GM11168 (cell line): ENCODE measurements around the gene FOXR1.

Experiments used
- in situ Hi-C: fragments of 300-500 bp; cut with MboI; formaldehyde crosslinking; loops from one replicate; pipeline ENCODE4 v1.12.0; 2022; ENCODE audit warnings: low sequenced_read_pairs; ENCODE audit not compliant: unreplicated experiment

FOXR1 gene

DNA sequence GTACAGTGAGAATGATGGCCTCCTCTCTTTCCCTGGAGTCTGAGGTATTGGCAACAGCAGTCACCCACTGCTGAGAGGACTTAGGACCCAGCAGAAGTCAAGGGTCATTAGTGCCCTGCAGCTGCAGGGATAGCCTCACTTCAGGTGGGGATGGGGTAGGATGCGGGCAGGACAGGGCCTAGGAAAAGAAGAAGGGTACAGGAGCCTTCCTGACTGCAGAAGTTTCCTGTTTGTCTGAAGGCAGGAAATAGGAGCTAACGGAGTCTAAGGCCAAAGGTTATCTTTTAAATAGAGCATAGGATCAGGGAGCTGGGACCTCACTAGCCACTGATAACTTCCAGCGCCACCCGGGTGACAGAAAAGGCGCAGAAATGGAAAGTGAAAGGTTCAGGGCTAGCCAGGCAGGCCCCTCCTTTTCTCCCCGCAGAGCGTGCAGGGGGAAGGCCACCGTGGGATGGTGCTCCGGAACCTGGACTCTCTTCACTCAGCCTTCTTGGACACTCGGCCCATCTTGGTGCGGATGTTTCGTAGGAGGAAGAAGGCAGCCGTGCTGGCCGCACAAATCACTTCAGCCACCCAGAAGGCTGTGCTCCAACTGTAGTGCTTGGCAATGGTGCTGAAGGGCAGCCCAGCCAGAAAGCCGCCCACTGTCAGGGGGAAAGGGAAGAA is 53.0 kb downstream of the FOXR1 start:
- in situ Hi-C loops = no loop called here

- in situ Hi-C loops = no loop called here
Measured at GRCh38 chr11:119025099-119025473, 53.5 kb downstream of the FOXR1 start.

DNA sequence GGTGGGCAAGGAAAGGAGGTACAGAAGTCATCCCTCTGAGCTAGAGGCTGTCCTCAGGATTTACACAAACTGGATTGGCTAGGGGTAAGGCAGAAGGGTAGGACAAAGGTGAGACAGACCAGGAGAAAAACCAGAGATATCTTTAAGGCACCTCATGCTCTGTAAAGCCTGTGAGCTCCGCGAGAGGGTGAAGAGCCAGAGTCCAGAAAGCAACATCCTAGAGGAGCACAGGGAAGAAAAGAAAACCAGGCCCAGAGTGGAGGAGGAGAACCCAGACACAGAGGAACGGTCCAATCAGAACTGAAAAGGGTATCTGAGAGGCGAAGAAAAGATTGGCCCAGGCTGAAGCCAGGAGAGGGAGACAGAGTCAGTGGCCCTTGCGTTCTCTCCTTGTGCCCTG is 54.0 kb downstream of the FOXR1 start:
- in situ Hi-C loops = no loop called here

DNA sequence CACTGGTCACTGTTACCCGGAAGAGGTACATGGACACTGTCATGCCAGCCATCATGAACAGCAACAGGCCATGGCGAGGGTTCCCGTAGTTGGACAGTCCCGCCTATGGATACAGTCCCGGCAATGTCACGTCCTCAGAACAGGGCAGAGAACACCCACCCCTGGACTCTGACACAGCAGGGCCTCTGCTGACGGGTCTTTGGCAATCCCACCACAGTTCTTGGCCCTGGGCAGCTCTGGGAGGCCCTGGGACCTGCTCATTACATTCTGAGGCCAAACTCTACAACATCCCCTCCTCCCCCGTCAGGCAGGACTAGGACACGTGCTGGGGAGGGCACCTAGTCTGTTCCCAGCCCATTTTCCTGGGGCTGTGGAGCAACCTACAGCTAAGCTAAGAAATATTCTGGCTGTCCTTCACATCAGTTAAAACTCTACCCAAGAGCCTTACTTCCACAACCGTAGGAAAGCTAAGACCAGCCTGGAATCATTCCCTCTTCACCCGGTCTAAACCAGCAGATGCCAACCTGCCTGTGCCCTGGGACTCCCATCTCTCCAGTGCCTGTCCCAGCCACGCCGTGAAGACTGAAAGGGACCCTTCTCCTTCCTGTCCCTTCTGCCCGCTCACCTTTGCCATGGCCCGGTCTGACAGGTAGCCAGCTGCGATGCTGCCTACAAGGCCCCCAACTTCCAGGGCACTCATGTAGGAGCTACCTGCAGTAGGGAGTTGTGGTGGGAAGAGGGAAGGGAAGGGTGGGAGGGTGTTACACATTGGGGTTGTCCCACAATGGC is 54.6 kb downstream of the FOXR1 start:
- in situ Hi-C loops = no loop called here

GRCh38 chr11:119026970-119027369 is 55.4 kb downstream of the FOXR1 start:
- in situ Hi-C loops = no loop called here

DNA sequence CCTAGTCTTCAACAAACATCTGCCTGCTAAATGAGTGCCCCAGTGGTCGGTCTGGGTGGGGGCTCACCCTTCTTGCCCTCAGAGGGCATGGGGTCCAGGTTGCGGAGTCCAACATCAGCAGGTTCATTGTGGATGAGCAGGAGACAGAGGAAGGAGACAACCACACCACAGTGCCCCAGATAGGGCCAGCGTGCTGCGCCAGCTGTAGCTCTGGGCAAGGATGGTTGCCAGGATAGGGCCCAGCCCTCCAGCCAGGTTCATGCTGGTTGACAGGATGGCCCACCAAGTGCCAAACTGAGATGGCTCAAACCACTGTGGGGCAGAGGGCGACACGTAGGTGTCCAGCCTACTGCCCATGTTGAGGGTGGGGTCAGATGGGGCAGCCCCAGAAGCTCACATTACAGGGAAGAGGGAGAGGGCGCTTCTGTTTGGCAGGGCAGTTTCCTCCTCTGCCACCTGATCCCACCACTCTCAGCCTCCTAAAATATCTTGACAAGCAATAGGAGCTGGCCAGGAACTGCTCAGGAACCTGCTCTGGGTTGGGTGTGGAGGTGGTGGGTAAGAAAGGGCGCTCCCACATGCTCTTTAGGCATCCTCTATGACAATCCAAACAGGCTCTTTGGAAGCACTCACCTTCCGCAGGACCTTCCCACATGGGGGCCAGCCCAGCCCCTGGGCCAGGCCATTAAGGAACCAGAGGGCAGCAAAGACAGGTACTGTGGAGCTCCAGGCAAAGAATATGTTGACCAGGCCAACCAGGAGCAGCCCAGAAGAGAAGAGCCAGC is 56.2 kb downstream of the FOXR1 start:
- in situ Hi-C loops = no loop called here

DNA sequence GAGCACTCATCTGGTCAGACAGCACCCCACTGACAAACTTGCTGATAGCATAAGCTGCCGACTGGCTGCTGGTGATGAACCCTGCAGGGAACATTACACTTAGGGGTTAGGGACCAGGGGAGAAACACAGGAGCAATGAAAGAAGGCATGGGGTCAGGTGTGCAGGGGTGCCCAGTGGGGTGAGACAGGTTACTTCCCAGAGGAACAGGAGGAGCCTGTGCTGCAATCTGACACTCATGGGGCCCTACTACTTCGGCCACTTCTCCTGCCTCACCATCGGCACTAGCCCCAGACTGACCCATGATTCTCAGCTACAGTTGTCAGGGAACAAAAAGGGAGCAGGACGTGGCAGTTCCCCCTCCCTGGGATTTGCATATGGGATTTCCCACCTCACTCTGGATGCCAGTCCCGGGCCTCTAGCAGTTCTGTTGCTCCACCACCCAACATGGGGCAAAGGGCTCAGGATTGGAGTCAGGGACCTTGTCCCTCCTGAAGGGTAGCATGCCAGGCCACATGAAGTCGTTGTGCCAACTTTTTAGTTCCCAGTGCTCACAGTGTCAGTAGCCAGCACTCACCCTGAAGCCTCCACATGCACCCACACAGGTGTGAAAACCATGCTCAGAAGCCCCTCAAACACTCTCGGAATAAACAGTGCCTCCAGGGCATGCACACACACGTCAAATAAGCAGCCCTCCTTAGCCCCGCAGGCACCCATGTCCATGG is 56.9 kb downstream of the FOXR1 start:
- in situ Hi-C loops = no loop called here

GRCh38 chr11:119029069-119029339 is 57.4 kb downstream of the FOXR1 start:
- in situ Hi-C loops = no loop called here

DNA sequence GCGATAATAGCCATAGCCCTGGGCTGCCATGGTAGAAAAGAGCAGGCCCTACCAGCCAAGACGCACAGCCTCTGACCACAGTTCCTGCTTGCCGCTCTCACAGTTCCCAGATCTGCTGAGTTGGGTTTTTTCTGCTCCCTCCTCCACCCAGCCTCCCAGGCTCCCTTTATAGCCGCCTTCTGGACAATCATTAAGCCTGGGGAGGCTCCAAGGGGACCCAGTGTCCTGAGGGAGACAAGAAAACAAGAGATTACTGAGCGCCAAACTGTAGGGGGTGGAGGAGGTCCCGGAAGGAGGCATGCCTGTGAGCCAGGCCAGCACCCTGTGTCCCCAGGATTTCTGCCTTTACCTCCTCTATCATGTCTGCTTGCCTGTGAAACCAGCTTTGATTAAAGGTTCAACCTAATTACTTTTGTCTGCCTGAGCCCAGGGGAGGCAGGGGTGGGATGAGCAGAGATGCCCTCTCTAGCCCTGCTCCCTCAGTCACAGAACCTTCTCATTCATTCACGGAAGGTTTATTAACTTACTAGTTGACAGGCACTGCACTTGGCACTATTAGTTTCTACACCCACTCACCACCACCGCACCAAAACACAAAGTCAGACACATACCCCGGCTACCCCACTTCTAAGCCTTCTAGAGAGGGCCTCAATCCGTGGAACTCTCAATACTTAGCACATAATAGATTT is 57.9 kb downstream of the FOXR1 start:
- in situ Hi-C loops = no loop called here

- in situ Hi-C loops = no loop called here
Measured at GRCh38 chr11:119030029-119030328, 58.4 kb downstream of the FOXR1 start.

DNA sequence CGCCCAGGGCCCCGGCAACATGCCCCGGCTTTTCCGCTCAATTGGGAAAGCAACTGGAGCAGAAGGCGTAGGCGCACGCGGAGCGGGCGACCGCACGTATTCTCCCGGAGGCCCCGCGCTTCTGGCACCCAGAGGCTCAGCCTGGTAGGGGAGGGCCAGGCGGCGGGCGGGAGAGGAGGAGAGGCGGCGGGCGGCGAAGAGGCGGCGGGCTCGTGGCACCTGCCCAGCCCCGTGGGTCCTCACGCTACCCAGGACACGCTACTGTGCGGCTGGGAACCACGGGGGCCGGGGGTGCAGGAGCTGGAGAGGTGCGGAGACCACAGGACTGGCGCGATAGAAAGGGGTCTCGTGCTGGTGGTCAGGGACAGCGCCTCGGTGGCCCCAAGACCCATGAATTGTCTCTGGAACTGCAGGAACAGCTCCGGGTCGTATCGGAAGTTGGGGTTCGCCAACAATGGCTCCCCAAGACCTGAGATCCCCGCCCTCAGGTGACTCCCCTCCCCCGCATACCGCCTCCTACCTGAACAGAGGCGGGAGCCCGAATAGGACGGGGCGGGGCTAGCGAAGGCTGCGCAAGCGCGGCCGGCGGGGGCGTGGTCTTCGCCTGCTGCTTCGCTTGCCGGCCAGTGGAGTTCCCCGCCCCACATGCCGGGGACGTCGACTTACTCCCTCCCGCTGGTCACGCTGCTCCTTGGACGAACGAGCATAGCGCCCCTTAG is 58.9 kb downstream of the FOXR1 start, which contains the start of gene SLC37A4:
TSS of gene SLC37A4 (minus strand) at position 549 of the 719 bp plus-strand sequence.
- in situ Hi-C loops = no loop called here
